ENCODE data around the gene PRPF6. TPM values are rescaled to one million over a fixed set of nuclear protein-coding genes. Genes with fewer than 3 reads are reported as not detected.

Gene PRPF6
- total and polyA plus RNA-seq, 2 of the 13 experiments (the other 11 are each of a cell fraction or from before 2014, with no cell fraction given): 63.7 to 101 TPM

DNA sequence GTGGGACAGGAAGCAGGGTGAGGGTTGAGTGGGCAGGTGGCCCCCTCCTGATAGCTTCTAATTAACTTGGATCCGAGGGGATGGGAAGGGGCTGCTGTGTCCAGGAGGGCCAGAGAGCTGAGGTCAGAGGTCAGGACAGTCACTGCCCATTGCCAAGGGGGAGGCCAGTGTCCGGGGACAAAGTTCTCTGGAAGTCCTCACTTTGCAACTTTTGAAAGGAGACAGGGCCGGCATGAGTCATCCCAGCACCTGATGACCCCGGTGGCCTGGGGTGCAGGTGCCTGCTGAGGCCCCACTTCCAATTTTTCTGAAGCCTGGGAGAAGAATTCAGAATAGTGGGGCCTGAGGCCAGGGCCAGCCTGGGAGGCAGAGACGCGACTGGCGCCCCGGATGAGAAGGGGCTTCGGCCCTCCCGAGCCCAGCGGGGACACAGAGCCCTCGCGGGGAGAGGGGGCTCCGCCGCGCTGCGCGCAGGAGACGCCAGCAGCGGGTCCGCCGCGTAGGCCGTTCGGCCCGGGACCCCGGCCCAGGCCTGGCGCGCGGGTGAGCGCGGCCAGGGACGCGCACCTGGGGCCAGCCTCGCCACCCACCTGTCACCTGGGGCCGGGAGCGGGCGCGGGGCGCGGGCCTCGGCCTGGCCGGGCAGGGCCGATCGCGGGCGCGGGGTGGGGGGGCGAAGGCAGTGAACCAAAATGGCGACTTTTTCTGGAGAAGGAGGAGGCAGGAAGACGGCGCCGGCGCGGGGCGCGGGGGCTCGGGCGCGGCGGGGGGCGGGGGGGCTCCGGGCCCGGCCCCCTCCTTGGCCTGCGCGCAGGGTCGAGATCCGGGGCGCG is 11.8 kb upstream of the PRPF6 start (continued):
- TF ChIP-seq TEF (CRISPR knock-in tag; IDR thresholded peaks at IDR 0.05) (no peak), SMAD1 (CRISPR knock-in tag; IDR thresholded peaks at IDR 0.05; ENCODE audit: borderline replicate concordance, low read depth) (no peak; the same call in 1 of the 2 replicates), ZBTB3 (CRISPR knock-in tag; IDR thresholded peaks at IDR 0.05; ENCODE audit: borderline replicate concordance, low read depth) (peak; percentile 54; the same call in 1 of the 2 replicates), ZNF674 (CRISPR knock-in tag; IDR thresholded peaks at IDR 0.05; ENCODE audit: low read depth) (no peak), ZSCAN20 (CRISPR knock-in tag; IDR thresholded peaks at IDR 0.05; ENCODE audit: borderline replicate concordance) (0 out of 2 replicates have a peak, but pooled peaks have one; percentile 48), PHF21A (CRISPR knock-in tag; IDR thresholded peaks at IDR 0.05) (peak; percentile 93), ARNT (IDR thresholded peaks at IDR 0.05) (no peak), ZKSCAN8 (CRISPR knock-in tag; IDR thresholded peaks at IDR 0.05; ENCODE audit: borderline replicate concordance) (no peak), CTCF (CRISPR knock-in tag; IDR thresholded peaks at IDR 0.05) (no peak; the same call in 1 of the 2 replicates), TBX3 (IDR thresholded peaks at IDR 0.05; ENCODE audit: borderline replicate concordance) (no peak), FLYWCH1 (CRISPR knock-in tag; IDR thresholded peaks at IDR 0.05) (no peak), ZNF883 (CRISPR knock-in tag; IDR thresholded peaks at IDR 0.05; ENCODE audit: not compliant biosample characterization) (peak; percentile 64), CCAR2 (optimal IDR thresholded peaks at IDR 0.05; ENCODE audit: low read depth, low read length) (peak; percentile 90), ZSCAN31 (CRISPR knock-in tag; IDR thresholded peaks at IDR 0.05; ENCODE audit: low read depth) (peak; percentile 71; the same call in 1 of the 2 replicates)
- TF ChIP-seq, protein P1, sequence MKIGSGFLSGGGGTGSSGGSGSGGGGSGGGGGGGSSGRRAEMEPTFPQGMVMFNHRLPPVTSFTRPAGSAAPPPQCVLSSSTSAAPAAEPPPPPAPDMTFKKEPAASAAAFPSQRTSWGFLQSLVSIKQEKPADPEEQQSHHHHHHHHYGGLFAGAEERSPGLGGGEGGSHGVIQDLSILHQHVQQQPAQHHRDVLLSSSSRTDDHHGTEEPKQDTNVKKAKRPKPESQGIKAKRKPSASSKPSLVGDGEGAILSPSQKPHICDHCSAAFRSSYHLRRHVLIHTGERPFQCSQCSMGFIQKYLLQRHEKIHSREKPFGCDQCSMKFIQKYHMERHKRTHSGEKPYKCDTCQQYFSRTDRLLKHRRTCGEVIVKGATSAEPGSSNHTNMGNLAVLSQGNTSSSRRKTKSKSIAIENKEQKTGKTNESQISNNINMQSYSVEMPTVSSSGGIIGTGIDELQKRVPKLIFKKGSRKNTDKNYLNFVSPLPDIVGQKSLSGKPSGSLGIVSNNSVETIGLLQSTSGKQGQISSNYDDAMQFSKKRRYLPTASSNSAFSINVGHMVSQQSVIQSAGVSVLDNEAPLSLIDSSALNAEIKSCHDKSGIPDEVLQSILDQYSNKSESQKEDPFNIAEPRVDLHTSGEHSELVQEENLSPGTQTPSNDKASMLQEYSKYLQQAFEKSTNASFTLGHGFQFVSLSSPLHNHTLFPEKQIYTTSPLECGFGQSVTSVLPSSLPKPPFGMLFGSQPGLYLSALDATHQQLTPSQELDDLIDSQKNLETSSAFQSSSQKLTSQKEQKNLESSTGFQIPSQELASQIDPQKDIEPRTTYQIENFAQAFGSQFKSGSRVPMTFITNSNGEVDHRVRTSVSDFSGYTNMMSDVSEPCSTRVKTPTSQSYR (CRISPR knock-in tag; IDR thresholded peaks at IDR 0.05; ENCODE audit: borderline replicate concordance): peak; percentile 61; the same call in 1 of the 2 replicates
- TF ChIP-seq, protein P2, sequence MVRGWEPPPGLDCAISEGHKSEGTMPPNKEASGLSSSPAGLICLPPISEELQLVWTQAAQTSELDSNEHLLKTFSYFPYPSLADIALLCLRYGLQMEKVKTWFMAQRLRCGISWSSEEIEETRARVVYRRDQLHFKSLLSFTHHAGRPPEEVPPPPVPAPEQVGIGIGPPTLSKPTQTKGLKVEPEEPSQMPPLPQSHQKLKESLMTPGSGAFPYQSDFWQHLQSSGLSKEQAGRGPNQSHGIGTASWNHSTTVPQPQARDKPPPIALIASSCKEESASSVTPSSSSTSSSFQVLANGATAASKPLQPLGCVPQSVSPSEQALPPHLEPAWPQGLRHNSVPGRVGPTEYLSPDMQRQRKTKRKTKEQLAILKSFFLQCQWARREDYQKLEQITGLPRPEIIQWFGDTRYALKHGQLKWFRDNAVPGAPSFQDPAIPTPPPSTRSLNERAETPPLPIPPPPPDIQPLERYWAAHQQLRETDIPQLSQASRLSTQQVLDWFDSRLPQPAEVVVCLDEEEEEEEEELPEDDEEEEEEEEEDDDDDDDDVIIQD (CRISPR knock-in tag; IDR thresholded peaks at IDR 0.05; ENCODE audit: low read depth): 0 out of 2 replicates have a peak, but pooled peaks have one; percentile 33
- TF ChIP-seq, protein P3, sequence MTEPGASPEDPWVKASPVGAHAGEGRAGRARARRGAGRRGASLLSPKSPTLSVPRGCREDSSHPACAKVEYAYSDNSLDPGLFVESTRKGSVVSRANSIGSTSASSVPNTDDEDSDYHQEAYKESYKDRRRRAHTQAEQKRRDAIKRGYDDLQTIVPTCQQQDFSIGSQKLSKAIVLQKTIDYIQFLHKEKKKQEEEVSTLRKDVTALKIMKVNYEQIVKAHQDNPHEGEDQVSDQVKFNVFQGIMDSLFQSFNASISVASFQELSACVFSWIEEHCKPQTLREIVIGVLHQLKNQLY (CRISPR knock-in tag; IDR thresholded peaks at IDR 0.05): no peak
- TF ChIP-seq, protein P4, sequence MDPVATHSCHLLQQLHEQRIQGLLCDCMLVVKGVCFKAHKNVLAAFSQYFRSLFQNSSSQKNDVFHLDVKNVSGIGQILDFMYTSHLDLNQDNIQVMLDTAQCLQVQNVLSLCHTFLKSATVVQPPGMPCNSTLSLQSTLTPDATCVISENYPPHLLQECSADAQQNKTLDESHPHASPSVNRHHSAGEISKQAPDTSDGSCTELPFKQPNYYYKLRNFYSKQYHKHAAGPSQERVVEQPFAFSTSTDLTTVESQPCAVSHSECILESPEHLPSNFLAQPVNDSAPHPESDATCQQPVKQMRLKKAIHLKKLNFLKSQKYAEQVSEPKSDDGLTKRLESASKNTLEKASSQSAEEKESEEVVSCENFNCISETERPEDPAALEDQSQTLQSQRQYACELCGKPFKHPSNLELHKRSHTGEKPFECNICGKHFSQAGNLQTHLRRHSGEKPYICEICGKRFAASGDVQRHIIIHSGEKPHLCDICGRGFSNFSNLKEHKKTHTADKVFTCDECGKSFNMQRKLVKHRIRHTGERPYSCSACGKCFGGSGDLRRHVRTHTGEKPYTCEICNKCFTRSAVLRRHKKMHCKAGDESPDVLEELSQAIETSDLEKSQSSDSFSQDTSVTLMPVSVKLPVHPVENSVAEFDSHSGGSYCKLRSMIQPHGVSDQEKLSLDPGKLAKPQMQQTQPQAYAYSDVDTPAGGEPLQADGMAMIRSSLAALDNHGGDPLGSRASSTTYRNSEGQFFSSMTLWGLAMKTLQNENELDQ (CRISPR knock-in tag; IDR thresholded peaks at IDR 0.05; ENCODE audit: borderline replicate concordance): no peak

All from HepG2 (cell line).